ENCODE data around the gene ATG7.

ATG7 gene

DNA sequence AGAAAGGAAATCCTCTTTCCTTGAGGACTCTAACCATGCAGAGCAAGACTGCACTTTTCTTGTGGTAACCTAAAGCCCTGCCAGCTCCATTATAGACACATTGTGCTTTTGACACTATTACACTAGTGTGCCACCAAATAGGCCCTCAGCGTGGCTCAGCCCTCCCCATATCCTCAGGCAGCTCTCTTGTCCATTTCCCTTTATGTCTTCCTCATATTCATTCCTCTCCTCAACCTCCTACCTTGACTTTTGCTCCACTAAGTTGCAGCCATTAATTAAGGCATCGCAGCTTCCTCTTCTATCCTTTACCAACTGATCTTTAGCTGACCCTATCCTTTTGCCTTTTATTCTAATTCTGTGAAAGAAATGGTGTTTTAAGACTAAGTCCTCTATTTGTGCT lies 3.7 kb downstream of the ATG7 start:
- POLR2A ChIA-PET, result no interaction called here
- no peak for TF ChIP-seq ZNF664 (tag by site-specific recombination; IDR thresholded peaks at IDR 0.05)
- no peak for TF ChIP-seq ZNF138 (tag by site-specific recombination; IDR thresholded peaks at IDR 0.05; ENCODE audit: borderline replicate concordance)
- TF ChIP-seq ZNF10 (tag by site-specific recombination; IDR thresholded peaks at IDR 0.05), result no peak
- no peak for TF ChIP-seq ZNF701 (tag by site-specific recombination; IDR thresholded peaks at IDR 0.05)
- no peak for TF ChIP-seq ZNF544 (tag by site-specific recombination; IDR thresholded peaks at IDR 0.05)
- Histone ChIP-seq H3K4me3 (ENCODE audit: low read depth, low read length) (no peak overlapping the region), H3K4me1 (ENCODE audit: control insufficient read depth, insufficient read depth, low read length) (peaks cover 3% of the 10 kb centered on the region; the same call in 1 of the 2 replicates), H3K36me3 (ENCODE audit: control insufficient read depth in 2 of 2, insufficient read depth in 1 of 2, low read length in 2 of 2) (peaks cover 1 to 22% of the 10 kb centered on the region in 2 experiments), H3K9me3 (ENCODE audit: control insufficient read depth, insufficient read depth, low read depth, low read length) (no peaks in the 10 kb centered on the region), H3K27ac (ENCODE audit: extremely low read depth, low read depth, low read length) (no peak overlapping the region)
- CTCF ChIA-PET, result no interaction called here

DNA sequence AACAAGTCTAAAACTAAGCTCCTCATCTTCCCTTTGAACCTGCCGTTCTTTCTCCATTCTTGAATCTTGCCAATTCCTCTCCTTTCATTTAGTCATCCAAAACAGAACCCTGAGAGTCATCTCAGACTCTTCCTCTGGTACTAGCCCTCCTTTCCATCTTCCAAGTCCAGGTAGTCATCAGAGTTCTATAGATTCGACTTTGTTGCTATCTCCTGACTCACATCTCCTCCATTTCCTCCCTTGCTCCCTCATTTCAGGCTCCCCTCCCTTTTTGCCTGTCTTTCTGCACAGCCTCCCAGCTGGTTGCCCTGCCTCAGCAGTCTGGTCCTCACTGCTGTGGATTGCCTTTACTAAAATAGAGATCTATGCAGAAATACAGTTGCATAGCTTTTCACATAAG lies 4.7 kb downstream of the ATG7 start:
- H3K27ac ChIP-seq (ENCODE audit: extremely low read depth, low read depth, low read length), result no peak overlapping the region
- no peak for TF ChIP-seq INSM2 (tag by site-specific recombination; IDR thresholded peaks at IDR 0.05)
- TF ChIP-seq ZSCAN18 (tag by site-specific recombination; IDR thresholded peaks at IDR 0.05), result no peak
- TF ChIP-seq ZFP37 (tag by site-specific recombination; IDR thresholded peaks at IDR 0.05), result no peak
- ChIA-PET POLR2A (no interaction called here), CTCF (interaction anchor here (0.5 to 0.6 kb wide), 3 partner anchors 45 to 217 kb away, joined by 3 read pairs; no protein-coding TSS in a partner anchor)
- no peaks in the 10 kb centered on the region for H3K9me3 ChIP-seq (ENCODE audit: control insufficient read depth, insufficient read depth, low read depth, low read length)
- H3K36me3 ChIP-seq (ENCODE audit: control insufficient read depth in 2 of 2, insufficient read depth in 1 of 2, low read length in 2 of 2), result peaks cover 4 to 28% of the 10 kb centered on the region in 2 experiments
- H3K4me3 ChIP-seq (ENCODE audit: low read depth, low read length), result no peak overlapping the region
- peaks cover 3% of the 10 kb centered on the region; the same call in 1 of the 2 replicates for H3K4me1 ChIP-seq (ENCODE audit: control insufficient read depth, insufficient read depth, low read length)

GRCh38 chr3:11282250-11283138 lies 10.3 kb downstream of the ATG7 start:
- peaks cover 5% of the 10 kb centered on the region; the same call in 1 of the 2 replicates for H3K4me1 ChIP-seq (ENCODE audit: control insufficient read depth, insufficient read depth, low read length)
- POLR2A ChIA-PET, result interaction anchor here (0.8 kb wide), 1 partner anchor 10 kb away, joined by 5 read pairs; the partner anchor contains the start of gene ATG7
- peaks cover 11 to 29% of the 10 kb centered on the region in 2 experiments for H3K36me3 ChIP-seq (ENCODE audit: control insufficient read depth in 2 of 2, insufficient read depth in 1 of 2, low read length in 2 of 2)

More at GRCh38 chr3:11282250-11283138, 10.3 kb downstream of the ATG7 start:
- Histone ChIP-seq H3K9me3 (ENCODE audit: control insufficient read depth, insufficient read depth, low read depth, low read length) (no peaks in the 10 kb centered on the region), H3K4me3 (ENCODE audit: low read depth, low read length) (no peak overlapping the region), H3K27ac (ENCODE audit: extremely low read depth, low read depth, low read length) (no peak overlapping the region)
- CTCF ChIA-PET, result interaction anchor here (0.7 kb wide), 1 partner anchor 25 kb away, joined by 3 read pairs; no protein-coding TSS in a partner anchor
- no peak for TF ChIP-seq ZBTB6 (tag by site-specific recombination; IDR thresholded peaks at IDR 0.05)
- TF ChIP-seq, protein P1, sequence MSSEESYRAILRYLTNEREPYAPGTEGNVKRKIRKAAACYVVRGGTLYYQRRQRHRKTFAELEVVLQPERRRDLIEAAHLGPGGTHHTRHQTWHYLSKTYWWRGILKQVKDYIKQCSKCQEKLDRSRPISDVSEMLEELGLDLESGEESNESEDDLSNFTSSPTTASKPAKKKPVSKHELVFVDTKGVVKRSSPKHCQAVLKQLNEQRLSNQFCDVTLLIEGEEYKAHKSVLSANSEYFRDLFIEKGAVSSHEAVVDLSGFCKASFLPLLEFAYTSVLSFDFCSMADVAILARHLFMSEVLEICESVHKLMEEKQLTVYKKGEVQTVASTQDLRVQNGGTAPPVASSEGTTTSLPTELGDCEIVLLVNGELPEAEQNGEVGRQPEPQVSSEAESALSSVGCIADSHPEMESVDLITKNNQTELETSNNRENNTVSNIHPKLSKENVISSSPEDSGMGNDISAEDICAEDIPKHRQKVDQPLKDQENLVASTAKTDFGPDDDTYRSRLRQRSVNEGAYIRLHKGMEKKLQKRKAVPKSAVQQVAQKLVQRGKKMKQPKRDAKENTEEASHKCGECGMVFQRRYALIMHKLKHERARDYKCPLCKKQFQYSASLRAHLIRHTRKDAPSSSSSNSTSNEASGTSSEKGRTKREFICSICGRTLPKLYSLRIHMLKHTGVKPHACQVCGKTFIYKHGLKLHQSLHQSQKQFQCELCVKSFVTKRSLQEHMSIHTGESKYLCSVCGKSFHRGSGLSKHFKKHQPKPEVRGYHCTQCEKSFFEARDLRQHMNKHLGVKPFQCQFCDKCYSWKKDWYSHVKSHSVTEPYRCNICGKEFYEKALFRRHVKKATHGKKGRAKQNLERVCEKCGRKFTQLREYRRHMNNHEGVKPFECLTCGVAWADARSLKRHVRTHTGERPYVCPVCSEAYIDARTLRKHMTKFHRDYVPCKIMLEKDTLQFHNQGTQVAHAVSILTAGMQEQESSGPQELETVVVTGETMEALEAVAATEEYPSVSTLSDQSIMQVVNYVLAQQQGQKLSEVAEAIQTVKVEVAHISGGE (tag by site-specific recombination; conservative IDR thresholded peaks at IDR 0.05; ENCODE audit: low read depth), result no peak
- peak; percentile 36 for TF ChIP-seq ZIC2 (tag by site-specific recombination; IDR thresholded peaks at IDR 0.05)
